Kidney glomerular epithelial cell (primary cell): Measurements from ENCODE around the gene ALDH3B2.

Experiments used
- DNase-seq: peaks from one replicate; lab custom pipeline; 2025; lab: John Stamatoyannopoulos, UW

ALDH3B2 gene

GRCh38 chr11:67613960-67614715 lies 60.3 kb downstream of the ALDH3B2 start:
- peak; percentile 32 for DNase-seq

GRCh38 chr11:67613313-67613959 lies 61.0 kb downstream of the ALDH3B2 start:
- DNase-seq: no peak

GRCh38 chr11:67612751-67613150 lies 61.7 kb downstream of the ALDH3B2 start:
- DNase-seq: no peak
